Glutamatergic neuron (in vitro differentiated cells): ENCODE data around the gene BBS1. TPM values are rescaled to one million over a fixed set of nuclear protein-coding genes. Genes with fewer than 3 reads are reported as not detected.
A peak's percentile ranks its signal among the peaks of the same experiment; 100 is the strongest.

Experiments
- DNase-seq: peaks from one replicate; pipeline ENCODE4 v3.0.0; 2022
- H3K27ac Mint-ChIP-seq: one replicate; pipeline ENCODE4 v1.8.0; 2020; ENCODE audit warnings: mild to moderate bottlenecking, mixed read lengths, inconsistent platforms; ENCODE audit not compliant: unreplicated experiment
- H3K27me3 Mint-ChIP-seq: one replicate; pipeline ENCODE4 v1.8.0; 2020; ENCODE audit warnings: mild to moderate bottlenecking, moderate library complexity, mixed read lengths, inconsistent platforms; ENCODE audit not compliant: unreplicated experiment
- H3K36me3 Mint-ChIP-seq: one replicate; pipeline ENCODE4 v1.8.0; 2020; ENCODE audit warnings: mild to moderate bottlenecking, mixed read lengths, inconsistent platforms; ENCODE audit not compliant: unreplicated experiment
- H3K4me1 Mint-ChIP-seq: one replicate; pipeline ENCODE4 v1.8.0; 2020; ENCODE audit warnings: mild to moderate bottlenecking, low read depth, mixed read lengths, inconsistent platforms; ENCODE audit not compliant: unreplicated experiment
- H3K4me3 Mint-ChIP-seq: one replicate; pipeline ENCODE4 v1.8.0; 2020; ENCODE audit warnings: mild to moderate bottlenecking, mixed read lengths, inconsistent platforms; ENCODE audit not compliant: unreplicated experiment
- H3K9me3 Mint-ChIP-seq: one replicate; pipeline ENCODE4 v1.8.0; 2020; ENCODE audit warnings: mild to moderate bottlenecking, moderate library complexity, mixed read lengths, inconsistent platforms; ENCODE audit not compliant: unreplicated experiment
- total RNA-seq: library from RNA; stranded (reverse); fragmentation: NEBNext Ultra II Directional; extraction: Animal tissue kit (Norgen Biotek cat#: 25700); gene quantifications from one replicate; pipeline ENCODE4 v1.2.1, GENCODE V29; 2021; ENCODE audit not compliant: unreplicated experiment
- TF ChIP-seq, protein P1 (sequence below): fragments of 200-600 bp; sonication (generic); IDR thresholded peaks from one replicate; pipeline ENCODE4 v1.5.0; 2021; ENCODE audit not compliant: partially characterized antibody, unreplicated experiment

Gene BBS1
- total RNA-seq, 1 donor from 2014 or later: 37.3 TPM

DNA sequence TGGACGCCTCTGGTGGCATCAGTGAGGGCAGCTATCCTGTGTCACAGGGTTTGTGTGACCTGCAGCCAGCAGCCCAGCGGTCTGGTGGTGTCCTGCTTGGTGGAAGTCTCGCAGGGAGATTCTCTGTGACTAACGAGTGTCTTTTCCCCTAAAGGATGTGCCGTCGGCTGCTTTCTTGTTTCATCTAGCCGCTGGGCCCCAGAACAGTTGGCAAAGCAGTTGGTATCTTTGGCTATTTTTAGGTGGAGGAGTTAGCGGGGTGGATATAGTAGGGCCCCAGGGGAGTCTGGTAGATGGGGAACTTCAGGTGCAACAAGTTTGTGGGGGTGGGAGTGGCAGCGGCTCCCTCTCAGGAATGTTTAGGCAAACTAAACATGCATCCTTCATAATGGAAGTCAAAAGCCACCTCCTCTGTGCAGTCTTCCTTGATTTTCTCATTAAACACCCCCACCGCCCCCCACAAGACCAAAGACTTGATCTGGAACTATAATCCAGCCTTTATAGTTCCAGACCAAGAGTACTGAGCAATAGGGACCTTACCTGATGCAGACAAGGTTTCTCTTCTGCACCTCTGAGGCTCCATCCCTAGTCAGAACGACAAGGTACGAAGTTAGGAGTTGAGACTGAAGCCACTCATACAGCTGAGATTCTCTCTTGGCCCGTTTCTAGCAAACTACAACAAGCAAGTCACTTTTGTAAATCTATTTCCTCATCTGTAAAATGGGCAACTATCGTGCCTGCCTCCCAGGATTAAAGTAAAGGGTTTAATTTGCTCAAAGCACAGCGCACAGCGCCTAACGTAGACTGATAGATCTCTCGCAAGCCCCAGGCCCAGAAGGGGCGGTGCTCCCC is 44.8 kb upstream of the BBS1 start:
- no peak overlapping the region for H3K27ac Mint-ChIP-seq
- DNase-seq: no peak
- peaks cover 7% of the 10 kb centered on the region for H3K9me3 Mint-ChIP-seq
- H3K36me3 Mint-ChIP-seq: no peaks in the 10 kb centered on the region
- peaks cover 8% of the 10 kb centered on the region for H3K4me1 Mint-ChIP-seq
- TF ChIP-seq, protein P1, sequence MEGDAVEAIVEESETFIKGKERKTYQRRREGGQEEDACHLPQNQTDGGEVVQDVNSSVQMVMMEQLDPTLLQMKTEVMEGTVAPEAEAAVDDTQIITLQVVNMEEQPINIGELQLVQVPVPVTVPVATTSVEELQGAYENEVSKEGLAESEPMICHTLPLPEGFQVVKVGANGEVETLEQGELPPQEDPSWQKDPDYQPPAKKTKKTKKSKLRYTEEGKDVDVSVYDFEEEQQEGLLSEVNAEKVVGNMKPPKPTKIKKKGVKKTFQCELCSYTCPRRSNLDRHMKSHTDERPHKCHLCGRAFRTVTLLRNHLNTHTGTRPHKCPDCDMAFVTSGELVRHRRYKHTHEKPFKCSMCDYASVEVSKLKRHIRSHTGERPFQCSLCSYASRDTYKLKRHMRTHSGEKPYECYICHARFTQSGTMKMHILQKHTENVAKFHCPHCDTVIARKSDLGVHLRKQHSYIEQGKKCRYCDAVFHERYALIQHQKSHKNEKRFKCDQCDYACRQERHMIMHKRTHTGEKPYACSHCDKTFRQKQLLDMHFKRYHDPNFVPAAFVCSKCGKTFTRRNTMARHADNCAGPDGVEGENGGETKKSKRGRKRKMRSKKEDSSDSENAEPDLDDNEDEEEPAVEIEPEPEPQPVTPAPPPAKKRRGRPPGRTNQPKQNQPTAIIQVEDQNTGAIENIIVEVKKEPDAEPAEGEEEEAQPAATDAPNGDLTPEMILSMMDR: no peak
- H3K27me3 Mint-ChIP-seq: peaks cover 3% of the 10 kb centered on the region
- H3K4me3 Mint-ChIP-seq: peak overlapping the region; percentile 85

DNA sequence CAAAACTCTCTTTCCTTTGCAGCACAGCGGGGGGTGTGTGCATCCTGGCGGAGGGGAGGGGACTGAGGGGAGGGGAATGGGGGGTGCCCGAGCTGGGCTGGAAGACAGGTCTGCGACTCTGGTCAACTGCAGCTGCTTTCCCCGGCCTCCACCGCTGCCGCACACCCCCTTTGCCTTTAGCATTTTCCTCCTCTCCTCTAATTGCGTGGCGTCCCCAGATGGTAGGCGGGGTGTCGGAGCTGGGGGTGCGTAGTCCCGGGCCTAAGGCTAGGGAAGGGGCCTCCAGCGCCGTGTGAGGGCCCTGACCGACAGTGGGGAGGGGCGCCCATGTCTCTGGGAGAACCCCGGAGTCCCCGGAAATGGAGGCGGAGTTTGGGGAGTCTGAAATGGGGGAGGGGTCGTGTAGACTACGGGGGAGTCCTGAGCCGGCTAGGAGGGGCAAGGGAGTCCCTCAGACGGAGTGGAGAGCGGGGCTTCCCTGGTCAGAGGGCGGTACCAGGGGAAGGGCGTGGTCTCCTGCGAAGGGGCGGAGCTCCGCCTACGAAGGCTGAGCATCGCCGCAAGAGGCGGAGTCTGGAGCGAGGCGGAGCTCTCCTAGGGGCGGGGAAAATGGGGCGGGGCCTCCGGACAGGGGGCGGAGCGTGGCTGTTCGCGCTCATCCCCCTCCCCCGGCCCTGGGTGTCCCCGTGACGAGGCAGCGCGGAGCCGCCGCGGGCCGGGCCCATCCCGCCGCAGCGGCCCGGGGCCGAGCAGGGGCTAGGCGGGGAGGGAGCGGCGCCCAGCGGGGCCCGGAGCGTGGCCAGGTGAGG is 44.0 kb upstream of the BBS1 start, which contains the start of gene PELI3:
PELI3 (plus strand) TSS at position 681 of the 809 bp plus-strand sequence. CDS start 1,224 bp downstream, outside the sequence.
- Mint-ChIP-seq H3K9me3 (peaks cover 7% of the 10 kb centered on the region), H3K4me1 (peaks cover 8% of the 10 kb centered on the region), H3K27ac (peak within 1 kb of the TSS; percentile 80), H3K27me3 (peaks cover 7% of the 10 kb centered on the region), H3K36me3 (no peaks in the 10 kb centered on the region), H3K4me3 (peak within 1 kb of the TSS; percentile 87)
- DNase-seq: peak; percentile 96
- TF ChIP-seq, protein P1: no peak

DNA sequence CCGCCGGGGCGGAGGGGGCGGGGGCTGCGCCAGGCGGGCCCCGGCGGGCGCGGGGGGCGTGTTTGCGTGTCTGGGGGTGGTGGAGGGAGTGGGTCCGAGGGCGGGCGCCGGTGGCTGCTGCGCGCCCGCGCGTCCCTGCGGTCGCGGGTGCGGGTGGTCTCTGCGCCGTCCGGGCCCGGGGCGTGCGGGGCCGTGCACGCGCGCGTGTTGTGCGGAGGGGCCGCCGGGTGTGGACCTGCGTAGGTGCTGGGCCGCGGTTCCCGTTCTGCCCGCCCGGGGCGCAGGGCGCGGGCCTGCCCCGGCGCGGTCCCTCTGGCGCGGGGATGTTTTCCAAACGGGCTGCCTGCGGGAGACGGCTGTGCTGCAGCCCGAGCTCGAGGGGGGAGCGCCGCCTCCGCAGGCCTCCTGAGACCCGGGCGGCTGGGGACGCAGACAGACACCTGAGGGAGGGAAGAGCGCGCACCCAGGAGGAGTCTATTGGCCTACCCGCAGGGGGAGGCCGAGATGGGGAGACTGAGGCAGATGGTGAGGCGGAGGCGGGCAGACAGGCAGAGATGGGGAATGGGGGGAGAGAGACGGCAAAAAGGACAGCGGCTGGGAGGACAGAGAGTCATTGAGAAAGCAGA is 43.3 kb upstream of the BBS1 start:
- Mint-ChIP-seq H3K36me3 (no peaks in the 10 kb centered on the region), H3K27ac (peak overlapping the region; percentile 80), H3K4me1 (peaks cover 8% of the 10 kb centered on the region), H3K9me3 (peaks cover 7% of the 10 kb centered on the region), H3K4me3 (peak overlapping the region; percentile 87), H3K27me3 (peaks cover 7% of the 10 kb centered on the region)
- TF ChIP-seq, protein P1: peak; percentile 44
- peak; percentile 70 for DNase-seq

DNA sequence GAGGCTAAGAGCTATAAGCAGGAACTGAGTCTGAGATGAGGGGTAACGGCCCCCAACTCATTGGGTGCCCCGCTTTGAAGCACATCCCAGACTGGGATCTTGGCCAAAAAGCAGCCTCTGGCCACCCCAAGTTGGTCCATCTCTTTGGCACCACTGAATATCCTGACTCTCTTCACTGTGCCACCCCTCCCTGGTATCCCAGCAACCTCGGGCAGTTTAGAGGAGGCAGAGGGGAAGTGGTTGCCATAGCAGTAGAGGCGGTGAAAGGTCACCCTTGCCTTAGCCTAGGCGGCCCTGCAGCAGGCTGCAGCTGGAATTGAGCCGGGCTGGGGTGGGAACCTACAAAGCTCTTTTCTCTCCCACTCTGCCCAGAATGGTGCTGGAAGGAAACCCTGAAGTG is 42.7 kb upstream of the BBS1 start:
- no peak for DNase-seq
- peaks cover 7% of the 10 kb centered on the region for H3K27me3 Mint-ChIP-seq
- peak overlapping the region; percentile 87 for H3K4me3 Mint-ChIP-seq

More for the DNA sequence above, 42.7 kb upstream of the BBS1 start:
- peaks cover 7% of the 10 kb centered on the region for H3K9me3 Mint-ChIP-seq
- H3K4me1 Mint-ChIP-seq: peaks cover 8% of the 10 kb centered on the region
- TF ChIP-seq, protein P1: no peak
- no peaks in the 10 kb centered on the region for H3K36me3 Mint-ChIP-seq
- no peak overlapping the region for H3K27ac Mint-ChIP-seq
